ENCODE measurements around the gene FAM13A. TPM values are rescaled to one million over a fixed set of nuclear protein-coding genes. Genes with fewer than 3 reads are reported as not detected.

The FAM13A gene
- polyA plus RNA-seq, 1 donor from 2014 or later = 4.0 TPM

GRCh38 chr4:89054627-89055026 lies 2.4 kb downstream of the FAM13A start:
- Histone ChIP-seq H3K9me2 (ENCODE audit: insufficient read depth, low read length) (no peaks in the 10 kb centered on the region), H3K4me3 (ENCODE audit: low read length) (no peak overlapping the region), H3K36me3 (ENCODE audit: insufficient read depth, low read length) (no peaks in the 10 kb centered on the region), H3K4me2 (ENCODE audit: low read length) (no peak overlapping the region), H2AFZ (ENCODE audit: low read depth, low read length) (no peak overlapping the region), H3K9me3 (ENCODE audit: low read length) (no peaks in the 10 kb centered on the region), H3K9ac (ENCODE audit: low read length) (no peak overlapping the region), H3K79me2 (replicated peaks; ENCODE audit: insufficient read depth, low read length) (peaks cover 21% of the 10 kb centered on the region), H3K27me3 (ENCODE audit: insufficient read depth, low read depth, low read length) (no peaks in the 10 kb centered on the region), H4K20me1 (ENCODE audit: insufficient read depth) (no peaks in the 10 kb centered on the region), H3F3A (ENCODE audit: insufficient read depth, low read length, poor library complexity, severe bottlenecking) (no peaks in the 10 kb centered on the region), H3K27ac (ENCODE audit: low read length) (no peak overlapping the region)
- TF ChIP-seq SMC3 (conservative IDR thresholded peaks at IDR 0.05; ENCODE audit: poor library complexity) (no peak), POLR2AphosphoS5 (IDR thresholded peaks at IDR 0.05) (no peak), CTCF (IDR thresholded peaks at IDR 0.05; ENCODE audit: poor library complexity, severe bottlenecking) (no peak), RAD21 (conservative IDR thresholded peaks at IDR 0.05) (no peak)

DNA sequence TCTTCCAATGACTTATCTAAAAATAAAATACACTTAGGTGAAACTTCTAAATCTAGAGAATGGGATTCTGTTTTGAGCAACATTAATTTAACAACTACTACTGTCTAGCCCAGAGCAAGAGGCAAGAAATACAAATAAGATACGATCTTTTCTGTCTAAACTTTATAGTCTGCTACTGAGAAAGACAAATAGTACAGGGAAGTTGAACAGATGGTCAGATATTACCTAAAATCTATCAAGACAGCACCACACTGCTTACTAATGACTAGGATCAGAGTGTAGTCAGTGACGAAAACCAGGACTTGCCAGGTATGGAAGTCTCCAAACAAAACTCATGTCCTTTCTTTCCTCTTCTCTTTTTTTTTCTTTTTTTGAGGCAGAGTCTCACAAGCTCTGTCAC lies 7.1 kb downstream of the FAM13A start:
- no peak overlapping the region for H3K4me2 ChIP-seq (ENCODE audit: low read length)

More for the DNA sequence above, 7.1 kb downstream of the FAM13A start:
- H3K9ac ChIP-seq (ENCODE audit: low read length) = no peak overlapping the region
- H3K36me3 ChIP-seq (ENCODE audit: insufficient read depth, low read length) = no peaks in the 10 kb centered on the region
- H3K27ac ChIP-seq (ENCODE audit: low read length) = no peak overlapping the region
- no peaks in the 10 kb centered on the region for H4K20me1 ChIP-seq (ENCODE audit: insufficient read depth)
- H3K9me3 ChIP-seq (ENCODE audit: low read length) = no peaks in the 10 kb centered on the region
- no peaks in the 10 kb centered on the region for H3K9me2 ChIP-seq (ENCODE audit: insufficient read depth, low read length)
- no peak overlapping the region for H3K4me3 ChIP-seq (ENCODE audit: low read length)
- no peaks in the 10 kb centered on the region for H3K27me3 ChIP-seq (ENCODE audit: insufficient read depth, low read depth, low read length)
- TF ChIP-seq EP300 (conservative IDR thresholded peaks at IDR 0.05; ENCODE audit: poor library complexity, severe bottlenecking) (no peak), POLR2AphosphoS5 (IDR thresholded peaks at IDR 0.05) (no peak), TAF1 (IDR thresholded peaks at IDR 0.05; ENCODE audit: low read depth) (no peak), RAD21 (conservative IDR thresholded peaks at IDR 0.05) (no peak), CTCF (IDR thresholded peaks at IDR 0.05; ENCODE audit: poor library complexity, severe bottlenecking) (no peak), MXI1 (conservative IDR thresholded peaks at IDR 0.05; ENCODE audit: poor library complexity, severe bottlenecking) (no peak), SMC3 (conservative IDR thresholded peaks at IDR 0.05; ENCODE audit: poor library complexity) (no peak), REST (IDR thresholded peaks at IDR 0.05; ENCODE audit: borderline replicate concordance) (no peak), EZH2 (IDR thresholded peaks at IDR 0.05; ENCODE audit: borderline replicate concordance, insufficient read depth, low read length, poor library complexity, severe bottlenecking) (no peak)
- H3K79me2 ChIP-seq (replicated peaks; ENCODE audit: insufficient read depth, low read length) = peaks cover 3% of the 10 kb centered on the region
- H3F3A ChIP-seq (ENCODE audit: insufficient read depth, low read length, poor library complexity, severe bottlenecking) = no peaks in the 10 kb centered on the region
- no peak overlapping the region for H2AFZ ChIP-seq (ENCODE audit: low read depth, low read length)
